Stimulated activated CD8-positive, alpha-beta memory T cell treated with anti-CD3 and anti-CD28 coated beads, Interleukin-15, amount 100 ng/mL, for 1 hour (primary cell): ENCODE data around the gene TNFAIP8L1.

Experiments used
- DNase-seq: peaks from one replicate; pipeline ENCODE4 v3.0.0-alpha.2; 2020; ENCODE audit warnings: low read depth

Gene TNFAIP8L1

DNA sequence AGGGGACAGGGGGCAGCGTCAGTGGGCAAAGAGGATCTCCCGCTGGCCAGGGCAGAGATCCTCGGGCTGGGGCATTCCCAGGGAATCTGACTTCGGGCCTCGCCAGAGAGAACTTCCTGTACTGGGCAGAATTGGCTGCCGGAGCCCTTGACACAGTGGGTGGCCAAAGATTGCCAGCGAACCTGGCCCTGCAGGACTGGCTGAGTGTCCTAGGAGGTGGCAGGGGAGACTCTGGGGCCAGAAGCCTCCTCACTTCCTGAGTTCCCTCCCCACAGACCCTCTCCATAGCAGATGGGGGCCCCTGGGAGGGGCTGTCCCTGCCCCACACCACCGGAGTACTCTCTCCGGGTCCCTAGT is 65.0 kb downstream of the TNFAIP8L1 start:
- no peak for DNase-seq
